Measurements from ENCODE around the gene AP1B1. TPM values are rescaled to one million over a fixed set of nuclear protein-coding genes. Genes with fewer than 3 reads are reported as not detected.

AP1B1 gene
- total and polyA plus RNA-seq, 2 donors (not counting 1 experiment from before 2014, with no cell fraction given) = 139 to 174 TPM

- no peak overlapping the region for H3K9ac ChIP-seq (ENCODE audit: low read length)
- intact Hi-C loops (cut with micrococcal nuclease) = no loop called here
- H3K36me3 ChIP-seq (replicated peaks in 1 of 2; ENCODE audit: control extremely low read depth in 1 of 2, control insufficient read depth in 1 of 2, extremely low read depth in 1 of 2, insufficient read depth in 2 of 2, low read length in 1 of 2) = no peaks in the 10 kb centered on the region
- H3K4me2 ChIP-seq (replicated peaks; ENCODE audit: low read depth, low read length, poor library complexity, severe bottlenecking) = no peak overlapping the region
- Mint-ChIP-seq H3K9me3 (ENCODE audit: insufficient read depth) (no peaks in the 10 kb centered on the region), H3K27me3 (peaks cover 28% of the 10 kb centered on the region), H3K27ac (no peak overlapping the region), H3K4me3 (no peak overlapping the region), H3K4me1 (no peaks in the 10 kb centered on the region)
- no CpG with 5 or more reads among the region's 3 CpGs for WGBS (ENCODE audit: insufficient coverage)
- no peak for ATAC-seq (ENCODE audit: low read depth)
- POLR2A ChIA-PET = no interaction called here
- TF ChIP-seq CTCF (IDR thresholded peaks at IDR 0.05) (no peak), EZH2 (IDR thresholded peaks at IDR 0.05; ENCODE audit: borderline replicate concordance, insufficient read depth, low read depth, low read length, poor library complexity, severe bottlenecking) (no peak)
- no peak overlapping the region for H3K4me3 ChIP-seq (ENCODE audit: control extremely low read depth in 1 of 5, extremely low read depth in 1 of 5, insufficient read depth in 1 of 5, low read depth in 2 of 5, low read length in 4 of 5)
- H2AFZ ChIP-seq (ENCODE audit: insufficient read depth, low read depth, low read length, poor library complexity, severe bottlenecking) = no peak overlapping the region
- DNase-seq = no peak
- H3K9me3 ChIP-seq (ENCODE audit: control extremely low read depth in 1 of 3, control insufficient read depth in 2 of 3, insufficient read depth in 1 of 3, low read length in 2 of 3) = no peaks in the 10 kb centered on the region
- no peaks in the 10 kb centered on the region for H3K4me1 ChIP-seq (ENCODE audit: control insufficient read depth in 2 of 2, insufficient read depth in 2 of 2, low read length in 2 of 2)
- no peaks in the 10 kb centered on the region for H4K20me1 ChIP-seq (ENCODE audit: control insufficient read depth, insufficient read depth, low read length, poor library complexity, severe bottlenecking)
- H3K79me2 ChIP-seq (ENCODE audit: control insufficient read depth, insufficient read depth, low read length) = no peaks in the 10 kb centered on the region
- H3K27me3 ChIP-seq (replicated peaks in 1 of 4; ENCODE audit: control extremely low read depth in 1 of 4, control insufficient read depth in 3 of 4, insufficient read depth in 4 of 4, low read length in 3 of 4) = peaks cover 0 to 8% (median 4%) of the 10 kb centered on the region in 4 experiments
- CTCF ChIA-PET = no interaction called here
- H3K27ac ChIP-seq (ENCODE audit: low read length in 2 of 2) = no peak overlapping the region
These were observed 45.5 kb upstream of the AP1B1 start for GRCh38 chr22:29433856-29434255.

- Mint-ChIP-seq H3K27me3 (peaks cover 28% of the 10 kb centered on the region), H3K9me3 (ENCODE audit: insufficient read depth) (no peaks in the 10 kb centered on the region), H3K27ac (no peak overlapping the region), H3K4me3 (no peak overlapping the region), H3K4me1 (no peaks in the 10 kb centered on the region)
- Histone ChIP-seq H3K4me3 (ENCODE audit: control extremely low read depth in 1 of 5, extremely low read depth in 1 of 5, insufficient read depth in 1 of 5, low read depth in 2 of 5, low read length in 4 of 5) (no peak overlapping the region), H3K27ac (ENCODE audit: low read length in 2 of 2) (no peak overlapping the region), H3K9ac (ENCODE audit: low read length) (no peak overlapping the region), H2AFZ (ENCODE audit: insufficient read depth, low read depth, low read length, poor library complexity, severe bottlenecking) (no peak overlapping the region), H3K36me3 (replicated peaks in 1 of 2; ENCODE audit: control extremely low read depth in 1 of 2, control insufficient read depth in 1 of 2, extremely low read depth in 1 of 2, insufficient read depth in 2 of 2, low read length in 1 of 2) (no peaks in the 10 kb centered on the region), H3K79me2 (ENCODE audit: control insufficient read depth, insufficient read depth, low read length) (no peaks in the 10 kb centered on the region), H3K4me2 (replicated peaks; ENCODE audit: low read depth, low read length, poor library complexity, severe bottlenecking) (no peak overlapping the region), H4K20me1 (ENCODE audit: control insufficient read depth, insufficient read depth, low read length, poor library complexity, severe bottlenecking) (no peaks in the 10 kb centered on the region), H3K9me3 (ENCODE audit: control extremely low read depth in 1 of 3, control insufficient read depth in 2 of 3, insufficient read depth in 1 of 3, low read length in 2 of 3) (no peaks in the 10 kb centered on the region), H3K4me1 (ENCODE audit: control insufficient read depth in 2 of 2, insufficient read depth in 2 of 2, low read length in 2 of 2) (no peaks in the 10 kb centered on the region), H3K27me3 (replicated peaks in 1 of 4; ENCODE audit: control extremely low read depth in 1 of 4, control insufficient read depth in 3 of 4, insufficient read depth in 4 of 4, low read length in 3 of 4) (peaks cover 0 to 8% (median 4%) of the 10 kb centered on the region in 4 experiments)
- DNase-seq (no peak), ATAC-seq (ENCODE audit: low read depth) (no peak)
- WGBS (ENCODE audit: insufficient coverage) = 86% methylated on average over 5 of the region's 5 CpGs
- TF ChIP-seq EZH2 (IDR thresholded peaks at IDR 0.05; ENCODE audit: borderline replicate concordance, insufficient read depth, low read depth, low read length, poor library complexity, severe bottlenecking) (no peak), CTCF (IDR thresholded peaks at IDR 0.05) (no peak)
- POLR2A ChIA-PET = no interaction called here
- CTCF ChIA-PET = no interaction called here
- intact Hi-C loops (cut with micrococcal nuclease) = no loop called here
These were observed 43.6 kb upstream of the AP1B1 start for GRCh38 chr22:29431986-29432385.

All from B cell (primary cell).